ENCODE results near the gene TFAP2D.

GRCh38 chr6:50681213-50681824, 32.0 kb upstream of the TFAP2D start:
- TF ChIP-seq CTCF (IDR thresholded peaks at IDR 0.05; ENCODE audit: poor library complexity) (no peak), EZH2phosphoT487 (IDR thresholded peaks at IDR 0.05; ENCODE audit: low read depth, severe bottlenecking, unreplicated experiment) (no peak)

Data from hepatocyte (in vitro differentiated cells).